ES-I3 (cell line): ENCODE data around the gene ERMARD.

Experiments used
- H3K36me3 ChIP-seq: 2 replicates; pipeline ENCODE4 v1.6.1; 2013; ENCODE audit warnings: mild to moderate bottlenecking, low read length, control low read depth, moderate library complexity; ENCODE audit not compliant: insufficient read depth
- H3K4me1 ChIP-seq: 2 replicates; pipeline ENCODE4 v1.6.1; 2013; ENCODE audit warnings: mild to moderate bottlenecking, control low read depth, low read length; ENCODE audit not compliant: insufficient read depth
- H3K9ac ChIP-seq: 2 replicates; pipeline ENCODE4 v1.6.1; 2013; ENCODE audit warnings: low read depth, mild to moderate bottlenecking, low read length, moderate library complexity
- H3K9me3 ChIP-seq: 2 replicates; pipeline ENCODE4 v1.6.1; 2013; ENCODE audit warnings: mild to moderate bottlenecking, low read length, moderate library complexity; ENCODE audit not compliant: control insufficient read depth, insufficient read depth

Gene ERMARD

DNA sequence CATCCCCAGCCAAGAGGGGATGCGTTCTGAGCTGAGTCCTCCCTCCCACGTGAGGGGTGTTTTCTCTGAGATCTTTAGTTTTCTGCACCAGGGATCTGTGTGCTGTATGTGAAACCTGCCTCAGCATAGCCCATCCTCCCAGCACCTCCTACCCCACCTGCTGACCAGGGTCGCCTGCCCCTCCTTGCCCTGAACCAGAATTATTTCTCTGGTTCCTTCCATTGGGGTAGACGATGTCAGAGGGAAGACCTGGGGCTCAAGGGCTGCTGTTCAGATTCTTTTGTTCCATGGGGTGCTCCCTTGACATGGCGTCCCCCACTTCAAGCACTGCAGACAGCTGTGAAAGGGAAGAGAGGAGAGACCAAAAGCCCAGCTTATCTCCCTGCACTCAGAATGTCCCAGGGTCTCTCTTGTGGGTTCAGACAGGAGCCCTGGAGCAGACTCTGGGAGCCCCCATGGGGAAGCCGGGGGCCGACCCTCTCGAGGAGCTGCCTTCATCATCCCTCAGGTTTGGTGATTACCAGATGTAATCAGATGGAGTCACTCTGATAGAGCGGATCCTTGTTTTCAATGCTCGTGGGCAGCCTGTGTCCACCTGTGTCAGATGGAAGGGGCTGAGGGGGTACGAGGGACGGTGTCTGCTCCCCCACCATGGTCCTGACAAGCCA, 74.3 kb downstream of the ERMARD start:
- H3K4me1 ChIP-seq: no peaks in the 10 kb centered on the region
- peaks cover 6% of the 10 kb centered on the region; the same call in 1 of the 2 replicates for H3K9me3 ChIP-seq
- no peaks in the 10 kb centered on the region for H3K36me3 ChIP-seq
- H3K9ac ChIP-seq: no peak overlapping the region

DNA sequence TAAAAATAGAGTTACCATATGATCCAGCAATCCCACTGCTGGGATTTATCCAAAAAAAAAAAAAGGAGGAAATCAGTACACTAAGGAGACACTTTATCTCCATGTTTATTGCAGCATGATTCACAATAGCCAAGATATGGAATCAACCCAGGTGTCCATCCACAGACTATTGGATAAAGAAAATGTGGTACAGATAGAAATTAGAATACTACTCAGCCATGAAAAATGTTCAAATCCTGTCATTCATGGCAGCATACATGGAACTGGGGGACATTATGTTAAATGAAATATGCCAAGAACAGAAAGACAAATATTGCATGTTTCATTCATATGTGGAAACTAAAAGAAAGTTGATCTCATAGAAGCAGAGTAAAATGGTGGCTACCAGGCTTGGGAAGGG, 75.3 kb downstream of the ERMARD start:
- Histone ChIP-seq H3K9ac (no peak overlapping the region), H3K36me3 (no peaks in the 10 kb centered on the region), H3K9me3 (peaks cover 6% of the 10 kb centered on the region; the same call in 1 of the 2 replicates), H3K4me1 (no peaks in the 10 kb centered on the region)

GRCh38 chr6:169827290-169827717, 75.9 kb downstream of the ERMARD start:
- no peak overlapping the region for H3K9ac ChIP-seq

GRCh38 chr6:169828176-169828575, 76.8 kb downstream of the ERMARD start:
- Histone ChIP-seq H3K4me1 (peaks cover 5% of the 10 kb centered on the region; the same call in 1 of the 2 replicates), H3K36me3 (no peaks in the 10 kb centered on the region; the same call in 1 of the 2 replicates), H3K9ac (no peak overlapping the region), H3K9me3 (peaks cover 4% of the 10 kb centered on the region; the same call in 1 of the 2 replicates)

More at GRCh38 chr6:169827290-169827717, 75.9 kb downstream of the ERMARD start:
- peaks cover 6% of the 10 kb centered on the region; the same call in 1 of the 2 replicates for H3K9me3 ChIP-seq
- no peaks in the 10 kb centered on the region; the same call in 1 of the 2 replicates for H3K36me3 ChIP-seq
- H3K4me1 ChIP-seq: peaks cover 5% of the 10 kb centered on the region; the same call in 1 of the 2 replicates

GRCh38 chr6:169829786-169830185, 78.4 kb downstream of the ERMARD start:
- no peaks in the 10 kb centered on the region; the same call in 1 of the 2 replicates for H3K36me3 ChIP-seq
- H3K9ac ChIP-seq: no peak overlapping the region
- H3K4me1 ChIP-seq: peaks cover 5% of the 10 kb centered on the region; the same call in 1 of the 2 replicates
- peaks cover 4% of the 10 kb centered on the region; the same call in 1 of the 2 replicates for H3K9me3 ChIP-seq

DNA sequence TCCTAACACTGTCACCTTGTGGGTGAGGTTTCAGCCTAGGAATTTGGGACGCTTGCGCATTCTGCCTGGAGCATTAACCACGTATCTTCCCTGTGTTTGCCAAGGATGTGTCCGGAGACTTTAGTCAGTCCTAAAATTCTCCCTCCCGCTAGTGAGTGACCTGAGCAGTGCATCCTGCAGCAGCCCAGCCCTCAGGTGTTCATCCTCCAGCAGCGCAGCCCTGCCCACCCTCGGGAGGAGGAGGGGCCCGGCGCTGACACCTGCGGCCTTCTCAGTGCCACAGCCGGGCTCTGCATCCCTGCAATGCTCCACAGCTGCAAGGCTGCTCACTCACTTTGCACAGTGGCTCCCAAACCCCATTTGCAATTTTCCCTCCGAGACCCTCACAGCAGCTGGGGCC, 79.5 kb downstream of the ERMARD start:
- H3K9me3 ChIP-seq: peaks cover 4% of the 10 kb centered on the region; the same call in 1 of the 2 replicates
- no peaks in the 10 kb centered on the region; the same call in 1 of the 2 replicates for H3K36me3 ChIP-seq
- no peak overlapping the region for H3K9ac ChIP-seq
- H3K4me1 ChIP-seq: peaks cover 5% of the 10 kb centered on the region; the same call in 1 of the 2 replicates
